K562 (cell line): ENCODE results near the gene ENDOV.

Source experiments
- BACH1 ChIP-seq: fragments of 200-800 bp; sonication (Bioruptor generic); IDR thresholded peaks from 2 replicates; pipeline ENCODE4 v1.6.1; 2016; ENCODE audit warnings: missing genetic modification characterization, missing compliant biosample characterization
- CTCF ChIP-seq, 3 experiments: IDR thresholded peaks in 2 of 3; conservative IDR thresholded peaks in 1 of 3; 2 replicates each; pipeline ENCODE4 v1.5.1; 2011 to 2012; ENCODE audit warnings: low read length in 3 of 3, mild to moderate bottlenecking in 3 of 3, control low read depth in 2 of 3, improper control_type of control experiment in 1 of 3, inconsistent platforms in 1 of 3, low read depth in 1 of 3, mixed read lengths in 1 of 3, moderate library complexity in 1 of 3; ENCODE audit not compliant: insufficient read depth in 2 of 3
- ETV6 ChIP-seq, 3 experiments: fragments of 150-350 bp in 1 of 3; sonication (generic) in 1 of 3; formaldehyde crosslinking in 1 of 3; IDR thresholded peaks; 2 replicates each; pipeline versions ENCODE4 v1.6.1 to v1.8.0; 2014 to 2022; ENCODE audit warnings: borderline replicate concordance in 2 of 3, low read depth in 2 of 3, antibody characterized with exemption in 1 of 3, low read length in 1 of 3, mild to moderate bottlenecking in 1 of 3, missing genetic modification reagents in 1 of 3
- FOXO4 ChIP-seq: fragments of 450-650 bp; formaldehyde crosslinking; IDR thresholded peaks from 2 replicates; pipeline ENCODE4 v1.4.0; 2020; ENCODE audit warnings: mild to moderate bottlenecking, moderate library complexity
- JUND ChIP-seq, 2 experiments: IDR thresholded peaks; 2 replicates in 1 of 2; 3 replicates in 1 of 2; pipeline ENCODE4 v1.6.1; 2011; ENCODE audit warnings: borderline replicate concordance in 2 of 2, low read depth in 2 of 2, low read length in 2 of 2, improper control_type of control experiment in 1 of 2, missing biosample characterization in 1 of 2, missing genetic modification characterization in 1 of 2, missing genetic modification reagents in 1 of 2
- POLR2A ChIP-seq: fragments of 450-650 bp; conservative IDR thresholded peaks from 2 replicates; pipeline ENCODE4 v1.6.1; 2016
- SMC3 ChIP-seq: conservative IDR thresholded peaks from 2 replicates; pipeline ENCODE4 v1.6.1; 2011; ENCODE audit warnings: low read depth, low read length, improper control_type of control experiment; ENCODE audit not compliant: insufficient read depth

GRCh38 chr17:80432350-80432955 is 17.5 kb downstream of the ENDOV start:
- TF ChIP-seq JUND (IDR thresholded peaks at IDR 0.05; ENCODE audit: borderline replicate concordance, low read depth, low read length) (no peak), JUND (tag; IDR thresholded peaks at IDR 0.05; ENCODE audit: borderline replicate concordance, low read depth, low read length) (no peak), CTCF (IDR thresholded peaks at IDR 0.05 in 2 of 3, conservative IDR thresholded peaks at IDR 0.05 in 1 of 3; ENCODE audit: insufficient read depth in 2 of 3, low read depth in 1 of 3, low read length in 3 of 3) (no peak), FOXO4 (CRISPR knock-in tag) (no peak), POLR2A (no peak), ETV6 (IDR thresholded peaks at IDR 0.05; ENCODE audit: borderline replicate concordance in 1 of 2, low read depth in 2 of 2, low read length in 1 of 2) (no peak), ETV6 (CRISPR knock-in tag; IDR thresholded peaks at IDR 0.05; ENCODE audit: borderline replicate concordance) (no peak), SMC3 (no peak), BACH1 (tag) (no peak)
